GM21515 (cell line): ENCODE measurements around the gene ATP2B1.

Experiments
- ATAC-seq: cut with Tn5 transposase; IDR thresholded peaks from one replicate; pipeline ENCODE4 v1.9.1; 2021; ENCODE audit not compliant: unreplicated experiment

The ATP2B1 gene

GRCh38 chr12:89597770-89598169 is 110.9 kb downstream of the ATP2B1 start:
- peak; percentile 62 for ATAC-seq

GRCh38 chr12:89597210-89597609 is 111.4 kb downstream of the ATP2B1 start:
- ATAC-seq, result no peak

DNA sequence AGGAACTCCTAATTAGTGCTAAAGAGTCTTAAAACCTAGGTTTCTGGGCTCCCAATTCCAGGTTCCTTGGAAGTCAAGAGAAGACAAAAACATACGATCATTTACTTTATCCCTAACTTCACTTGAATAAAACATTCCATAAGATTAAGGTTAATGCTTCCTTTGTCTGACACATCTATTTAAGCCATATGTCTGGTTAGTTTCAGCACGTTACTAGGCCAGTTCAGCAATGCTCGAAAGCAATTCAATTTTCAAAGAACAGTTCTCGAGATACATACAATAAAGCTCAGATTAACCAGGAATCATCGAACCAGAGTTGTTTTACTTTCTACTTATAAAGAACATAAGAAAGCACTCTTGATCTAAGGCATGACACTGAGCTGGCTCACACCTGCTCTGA is 114.8 kb downstream of the ATP2B1 start:
- no peak for ATAC-seq

GRCh38 chr12:89593233-89593632 is 115.4 kb downstream of the ATP2B1 start:
- no peak for ATAC-seq

GRCh38 chr12:89589753-89590152 is 118.9 kb downstream of the ATP2B1 start:
- ATAC-seq, result no peak

DNA sequence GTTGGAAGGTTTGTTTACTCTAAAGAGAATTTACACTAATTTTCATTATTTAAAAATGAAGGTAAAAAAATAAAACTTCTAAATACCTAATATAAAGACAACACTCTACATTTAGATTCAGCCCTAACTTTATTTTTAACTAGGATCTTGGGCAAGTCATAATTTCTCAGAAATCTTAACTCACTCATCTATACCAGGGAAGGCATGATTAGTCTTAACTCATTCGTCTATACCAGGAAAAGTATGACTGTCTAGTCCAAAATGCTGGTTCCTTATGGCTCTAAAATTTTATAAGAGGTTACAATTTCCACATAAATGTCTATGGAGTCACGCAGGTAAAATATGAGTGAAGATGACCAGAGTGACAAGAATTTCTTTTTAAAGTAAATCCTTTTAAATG is 130.1 kb downstream of the ATP2B1 start:
- no peak for ATAC-seq

- no peak for ATAC-seq
These were observed 131.9 kb downstream of the ATP2B1 start for GRCh38 chr12:89576572-89577220.

- no peak for ATAC-seq
These were observed 133.3 kb downstream of the ATP2B1 start for GRCh38 chr12:89575374-89575773.

- ATAC-seq, result no peak
These were observed 133.9 kb downstream of the ATP2B1 start for GRCh38 chr12:89574736-89575208.

GRCh38 chr12:89573051-89573810 is 135.4 kb downstream of the ATP2B1 start:
- no peak for ATAC-seq

- ATAC-seq, result no peak
These were observed 137.0 kb downstream of the ATP2B1 start for GRCh38 chr12:89571491-89572195.

DNA sequence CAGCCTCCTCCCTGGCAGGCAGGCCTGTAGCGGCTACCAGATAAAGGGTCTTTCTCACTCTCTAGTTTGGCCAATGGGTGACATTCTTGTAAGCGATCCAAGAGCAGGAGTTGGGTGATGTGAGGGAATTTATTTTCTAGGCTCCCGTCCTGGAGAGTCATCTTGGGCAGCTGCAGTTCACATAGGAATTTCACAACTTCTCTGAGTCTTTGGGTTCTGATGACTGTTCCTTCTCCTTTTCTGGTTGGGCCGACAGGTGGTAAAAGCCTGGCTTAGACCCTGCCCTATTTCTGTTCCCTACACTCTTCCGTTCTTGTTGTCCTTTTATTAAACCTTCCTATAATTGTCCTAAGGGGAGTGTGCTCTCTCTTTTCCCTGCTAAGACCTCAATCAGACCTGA is 140.2 kb downstream of the ATP2B1 start:
- no peak for ATAC-seq

DNA sequence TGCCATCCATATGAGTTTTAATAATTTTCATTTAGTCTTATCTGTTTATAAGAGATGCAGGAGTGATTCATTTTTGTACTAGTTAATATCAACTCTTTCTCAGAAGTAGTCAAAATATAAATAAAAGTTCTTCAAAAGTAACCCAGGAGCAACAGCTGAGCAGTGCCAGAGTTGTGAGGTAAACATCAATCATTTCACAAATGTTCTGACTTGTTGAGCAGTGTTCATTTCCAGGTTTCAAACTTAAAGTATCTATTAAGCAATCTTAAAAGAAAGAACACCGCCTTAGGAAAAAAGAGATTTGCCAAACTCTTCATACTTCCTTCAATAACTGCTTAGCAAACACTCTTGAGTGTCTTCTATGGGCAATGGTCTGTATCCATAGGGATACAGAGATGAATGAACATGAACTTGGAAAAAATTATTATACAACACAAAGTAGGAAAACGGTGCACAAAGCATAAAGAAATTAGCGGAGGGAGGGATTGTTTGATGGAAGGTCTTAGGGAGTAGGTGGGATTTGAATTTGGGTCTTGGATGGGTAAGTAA is 140.9 kb downstream of the ATP2B1 start:
- no peak for ATAC-seq

DNA sequence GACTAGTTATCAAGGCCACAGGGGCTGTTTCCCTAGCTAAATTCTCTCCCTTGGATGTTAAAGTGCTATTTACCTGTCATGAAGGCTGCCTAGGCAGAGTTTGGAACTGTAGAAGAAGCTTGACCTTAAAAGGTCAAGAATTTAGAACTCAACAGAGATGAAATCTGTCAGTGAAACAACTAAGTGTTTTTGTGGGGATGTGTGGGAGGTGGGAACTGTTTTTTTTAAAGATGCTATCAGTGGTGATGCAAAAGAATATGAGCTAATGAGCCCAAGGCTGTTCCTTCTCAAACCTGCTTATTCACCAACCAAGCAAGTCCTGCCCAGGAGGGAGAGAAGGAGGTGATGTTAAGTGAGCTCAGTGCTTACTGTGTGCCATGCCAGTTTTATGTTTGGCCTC is 142.0 kb downstream of the ATP2B1 start:
- no peak for ATAC-seq

DNA sequence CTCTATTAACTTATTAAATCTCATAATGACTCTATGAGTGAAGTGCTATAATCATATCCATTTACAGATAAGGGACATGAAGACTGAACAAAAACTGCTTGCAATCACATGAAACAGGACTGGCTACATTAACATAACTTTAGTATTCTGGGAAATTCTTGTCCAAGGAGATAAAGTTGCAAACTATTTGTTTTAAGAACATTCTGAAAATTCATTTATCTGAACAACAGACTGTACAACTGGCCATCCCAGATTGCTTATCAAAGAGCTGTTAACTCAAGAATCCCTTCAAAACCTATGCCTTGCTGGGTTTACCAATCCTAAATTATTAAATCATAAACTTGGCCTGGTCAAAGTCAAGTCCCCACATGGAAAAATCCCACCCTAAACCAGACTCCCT is 143.6 kb downstream of the ATP2B1 start:
- ATAC-seq, result no peak

GRCh38 chr12:89559753-89560152 is 148.9 kb downstream of the ATP2B1 start:
- no peak for ATAC-seq

DNA sequence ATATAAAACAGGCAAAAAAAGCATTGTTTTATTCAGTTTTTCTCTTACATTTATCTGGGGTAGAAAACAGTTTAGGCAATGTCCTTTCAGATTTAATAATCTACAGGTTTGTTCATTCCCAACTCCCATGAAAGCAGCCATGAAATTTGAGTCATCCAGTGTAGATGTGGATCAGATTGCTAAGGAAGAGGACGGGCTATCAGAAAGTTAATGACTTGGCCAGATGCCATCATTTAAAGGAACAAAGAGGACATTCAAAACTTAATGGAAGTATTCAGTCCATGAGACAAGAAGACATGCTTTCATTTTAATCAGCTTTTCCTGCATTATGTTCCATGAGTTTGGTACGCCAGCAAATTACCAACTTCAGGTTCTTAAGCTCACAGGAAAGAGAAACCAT is 151.7 kb downstream of the ATP2B1 start:
- ATAC-seq, result no peak

DNA sequence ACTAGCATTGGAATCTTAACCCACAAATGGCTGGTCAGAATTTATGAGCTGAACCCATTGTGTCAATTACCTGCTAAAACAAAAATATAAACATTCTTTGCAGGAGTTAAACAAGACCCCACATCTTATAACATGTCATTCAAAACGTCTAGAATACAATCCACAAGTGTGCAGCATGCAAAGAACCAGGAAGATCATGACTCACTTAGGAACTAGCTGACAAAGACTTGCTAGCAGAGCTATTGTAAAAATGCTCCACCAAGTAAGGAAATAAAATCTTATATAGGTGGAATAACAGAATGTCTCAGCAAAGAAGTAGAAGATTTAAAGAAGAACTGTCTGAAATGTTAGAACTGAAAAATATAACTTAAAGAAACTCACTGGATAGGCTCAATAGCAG is 156.3 kb downstream of the ATP2B1 start:
- ATAC-seq, result no peak

DNA sequence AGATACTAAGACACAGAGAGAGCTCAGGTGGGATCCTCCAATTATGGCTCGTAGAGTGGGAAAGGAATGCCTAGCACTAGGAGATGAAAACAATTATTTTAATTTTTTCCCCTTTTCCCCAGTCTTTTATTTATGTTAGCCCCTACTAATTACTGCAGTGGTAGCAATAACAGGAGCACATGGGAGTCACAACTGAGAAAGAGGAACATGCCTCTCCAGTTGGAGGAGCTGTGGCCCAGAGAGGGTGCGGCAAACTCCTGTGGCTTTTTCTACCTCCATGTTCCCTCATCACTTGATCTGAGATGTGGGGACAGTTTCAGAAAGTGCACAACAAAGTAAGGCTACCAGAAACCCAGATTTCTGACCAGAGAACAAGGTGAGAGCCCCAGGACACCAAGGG is 156.9 kb downstream of the ATP2B1 start:
- no peak for ATAC-seq

DNA sequence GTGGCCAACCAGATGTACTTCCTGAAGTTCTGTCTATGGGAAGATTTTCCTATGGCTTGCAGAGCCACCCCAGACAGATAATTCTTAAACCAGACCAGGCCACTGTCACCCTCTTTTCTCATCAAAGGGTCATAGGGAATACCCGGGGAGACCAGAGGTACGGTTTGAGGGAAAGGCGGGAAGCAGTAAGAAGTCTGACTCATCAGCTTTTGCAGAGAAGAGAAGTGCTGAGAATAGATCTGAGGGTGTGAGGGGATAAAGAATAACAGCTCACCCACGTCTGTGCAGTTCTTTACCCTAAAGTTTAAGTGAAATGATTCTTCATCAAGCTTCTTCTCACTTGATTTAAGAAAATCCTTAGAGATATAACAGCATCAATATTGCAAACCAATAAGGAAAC is 161.5 kb downstream of the ATP2B1 start:
- ATAC-seq, result no peak

GRCh38 chr12:89546151-89546550 is 162.5 kb downstream of the ATP2B1 start:
- no peak for ATAC-seq
